ENCODE data around the gene COL6A1. TPM values are rescaled to one million over a fixed set of nuclear protein-coding genes. Genes with fewer than 3 reads are reported as not detected.

COL6A1 gene
- total RNA-seq, 4 donors from 2014 or later, result 96.1 to 213 (median 162) TPM

- Histone ChIP-seq H3K4me3 (replicated peaks in 1 of 3) (no peak overlapping the region), H3K27ac (no peak overlapping the region), H3K4me1 (no peaks in the 10 kb centered on the region), H3K9me3 (no peaks in the 10 kb centered on the region), H3K36me3 (peaks cover 6 to 13% of the 10 kb centered on the region in 2 donors), H3K27me3 (no peaks in the 10 kb centered on the region)
- no peak for DNase-seq
- intact Hi-C loops (cut with DNase I), result no loop called here
- 70 to 85% methylated on average over 2 to 5 of the region's 27 CpGs for WGBS, 2 donors
- TF ChIP-seq POLR2A (IDR thresholded peaks at IDR 0.05), result no peak
- TF ChIP-seq, protein P1, sequence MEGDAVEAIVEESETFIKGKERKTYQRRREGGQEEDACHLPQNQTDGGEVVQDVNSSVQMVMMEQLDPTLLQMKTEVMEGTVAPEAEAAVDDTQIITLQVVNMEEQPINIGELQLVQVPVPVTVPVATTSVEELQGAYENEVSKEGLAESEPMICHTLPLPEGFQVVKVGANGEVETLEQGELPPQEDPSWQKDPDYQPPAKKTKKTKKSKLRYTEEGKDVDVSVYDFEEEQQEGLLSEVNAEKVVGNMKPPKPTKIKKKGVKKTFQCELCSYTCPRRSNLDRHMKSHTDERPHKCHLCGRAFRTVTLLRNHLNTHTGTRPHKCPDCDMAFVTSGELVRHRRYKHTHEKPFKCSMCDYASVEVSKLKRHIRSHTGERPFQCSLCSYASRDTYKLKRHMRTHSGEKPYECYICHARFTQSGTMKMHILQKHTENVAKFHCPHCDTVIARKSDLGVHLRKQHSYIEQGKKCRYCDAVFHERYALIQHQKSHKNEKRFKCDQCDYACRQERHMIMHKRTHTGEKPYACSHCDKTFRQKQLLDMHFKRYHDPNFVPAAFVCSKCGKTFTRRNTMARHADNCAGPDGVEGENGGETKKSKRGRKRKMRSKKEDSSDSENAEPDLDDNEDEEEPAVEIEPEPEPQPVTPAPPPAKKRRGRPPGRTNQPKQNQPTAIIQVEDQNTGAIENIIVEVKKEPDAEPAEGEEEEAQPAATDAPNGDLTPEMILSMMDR (IDR thresholded peaks at IDR 0.05), result no peak
These were observed 18.7 kb downstream of the COL6A1 start for GRCh38 chr21:46000182-46000730.

DNA sequence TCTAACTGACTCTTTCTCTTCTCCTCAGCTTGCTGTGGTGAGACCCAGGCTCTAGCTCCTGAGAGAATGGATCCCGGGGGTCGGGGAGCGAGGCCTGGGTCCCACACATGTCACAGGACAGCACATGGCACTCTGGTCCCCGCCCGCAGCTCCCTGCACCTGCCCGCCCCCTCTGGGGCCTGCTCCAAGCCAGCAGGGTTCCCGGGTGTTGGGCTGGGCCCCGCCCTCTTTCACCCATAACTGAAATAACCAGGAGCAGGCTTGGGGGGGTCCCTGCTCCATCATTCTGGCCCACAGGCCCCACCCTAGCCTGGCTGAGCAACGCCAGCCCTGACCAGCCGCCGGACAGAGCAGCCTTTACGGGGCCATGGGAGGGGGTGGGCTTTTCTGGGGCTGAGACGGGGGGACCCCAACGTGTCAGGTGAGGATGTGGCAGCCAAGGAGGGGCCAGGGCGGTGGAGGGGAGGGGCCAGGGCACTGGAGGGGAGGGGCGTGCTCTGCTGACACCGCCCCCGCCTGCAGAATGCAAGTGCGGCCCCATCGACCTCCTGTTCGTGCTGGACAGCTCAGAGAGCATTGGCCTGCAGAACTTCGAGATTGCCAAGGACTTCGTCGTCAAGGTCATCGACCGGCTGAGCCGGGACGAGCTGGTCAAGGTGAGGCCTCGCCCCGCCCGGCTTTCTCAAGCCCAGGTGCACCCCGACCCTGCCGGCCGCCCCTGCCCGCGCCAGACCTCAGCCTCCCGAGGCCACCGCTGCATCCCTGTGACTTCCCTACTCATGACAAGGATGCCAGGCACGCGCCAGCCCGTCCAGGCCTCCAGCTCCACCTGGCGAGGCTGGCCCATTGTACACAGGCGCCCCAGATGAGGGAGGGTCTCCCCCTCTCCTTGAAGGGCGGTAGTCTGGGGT is 19.4 kb downstream of the COL6A1 start:
- 81 to 85% methylated on average over 17 to 21 of the region's 44 CpGs for WGBS, 2 donors
- Histone ChIP-seq H3K4me1 (no peaks in the 10 kb centered on the region), H3K27me3 (no peaks in the 10 kb centered on the region), H3K27ac (no peak overlapping the region), H3K9me3 (no peaks in the 10 kb centered on the region), H3K36me3 (peaks cover 6 to 13% of the 10 kb centered on the region in 2 donors), H3K4me3 (replicated peaks in 1 of 3) (no peak overlapping the region)
- DNase-seq, result no peak
- intact Hi-C loops (cut with DNase I), result no loop called here
- TF ChIP-seq POLR2A (IDR thresholded peaks at IDR 0.05), result no peak
- TF ChIP-seq, protein P1 (IDR thresholded peaks at IDR 0.05), result no peak

- H3K4me1 ChIP-seq, result no peaks in the 10 kb centered on the region
- H3K36me3 ChIP-seq, result peaks cover 6 to 13% of the 10 kb centered on the region in 2 donors
- H3K27ac ChIP-seq, result no peak overlapping the region
- H3K27me3 ChIP-seq, result no peaks in the 10 kb centered on the region
- TF ChIP-seq, protein P1 (IDR thresholded peaks at IDR 0.05), result no peak
- no peak for TF ChIP-seq POLR2A (IDR thresholded peaks at IDR 0.05)
- no peaks in the 10 kb centered on the region for H3K9me3 ChIP-seq
- no peak for DNase-seq
- intact Hi-C loops (cut with DNase I), result no loop called here
- 86% methylated on average over 12 to 16 of the region's 51 CpGs for WGBS, 2 donors
- H3K4me3 ChIP-seq (replicated peaks in 1 of 3), result no peak overlapping the region
These were observed 20.5 kb downstream of the COL6A1 start for GRCh38 chr21:46001821-46002681.

DNA sequence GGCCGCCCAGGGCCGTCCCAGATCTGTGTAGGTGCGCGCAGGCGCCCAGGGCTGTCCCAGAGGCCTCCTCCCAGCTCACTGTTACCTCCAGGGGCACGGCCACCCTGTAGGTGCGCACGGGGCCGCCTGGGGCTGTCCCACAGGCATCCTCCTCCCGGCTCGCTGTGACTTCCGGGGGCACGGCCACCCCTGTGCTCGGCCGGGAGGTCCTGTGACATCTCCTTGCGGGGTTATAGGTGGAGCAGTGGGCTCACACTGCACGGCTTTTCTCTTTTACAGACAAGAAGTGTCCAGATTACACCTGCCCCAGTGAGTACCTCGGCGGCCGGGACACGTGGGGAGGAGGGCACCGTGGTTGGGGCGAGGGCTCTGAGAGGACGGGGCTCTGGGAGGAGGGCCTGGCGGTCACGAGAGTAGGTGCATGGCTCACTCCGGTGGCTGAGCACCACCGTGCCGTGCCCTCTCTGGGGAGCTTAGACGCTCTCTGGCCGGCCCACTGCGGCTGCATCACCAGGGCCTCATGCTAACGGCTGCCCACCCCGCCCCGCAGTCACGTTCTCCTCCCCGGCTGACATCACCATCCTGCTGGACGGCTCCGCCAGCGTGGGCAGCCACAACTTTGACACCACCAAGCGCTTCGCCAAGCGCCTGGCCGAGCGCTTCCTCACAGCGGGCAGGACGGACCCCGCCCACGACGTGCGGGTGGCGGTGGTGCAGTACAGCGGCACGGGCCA is 21.4 kb downstream of the COL6A1 start:
- intact Hi-C loops (cut with DNase I), result no loop called here
- H3K36me3 ChIP-seq, result peaks cover 0 to 9% of the 10 kb centered on the region in 2 donors
- no peaks in the 10 kb centered on the region for H3K9me3 ChIP-seq
- no peaks in the 10 kb centered on the region for H3K4me1 ChIP-seq
- no peak for DNase-seq
- TF ChIP-seq, protein P1 (IDR thresholded peaks at IDR 0.05), result no peak
- no peak for TF ChIP-seq POLR2A (IDR thresholded peaks at IDR 0.05)
- no peak overlapping the region for H3K27ac ChIP-seq
- no peak overlapping the region for H3K4me3 ChIP-seq (replicated peaks in 1 of 3)
- 93 to 98% methylated on average over 27 to 32 of the region's 54 CpGs for WGBS, 2 donors
- no peaks in the 10 kb centered on the region for H3K27me3 ChIP-seq
